ENCODE results near the gene WDR7.

GRCh38 chr18:56974141-56974540 lies 323.0 kb downstream of the WDR7 start:
- TF ChIP-seq CTCF (IDR thresholded peaks at IDR 0.05; ENCODE audit: poor library complexity) (no peak), EZH2 (IDR thresholded peaks at IDR 0.05; ENCODE audit: borderline replicate concordance) (no peak), EZH2phosphoT487 (IDR thresholded peaks at IDR 0.05; ENCODE audit: low read depth, severe bottlenecking, unreplicated experiment) (no peak)
